H1 (cell line): ENCODE data around the gene GPR155.

Experiments used
- CTCF ChIP-seq, 3 experiments: IDR thresholded peaks; 1 replicate in 2 of 3; 2 replicates in 1 of 3; pipeline versions ENCODE4 v1.5.1 to v1.6.1; 2011; ENCODE audit warnings: low read length in 3 of 3, mild to moderate bottlenecking in 3 of 3, inconsistent platforms in 2 of 3, low read depth in 1 of 3, moderate library complexity in 1 of 3; ENCODE audit not compliant: insufficient read depth in 1 of 3; ENCODE audit errors: control extremely low read depth in 1 of 3
- EP300 ChIP-seq, 2 experiments: IDR thresholded peaks; 1 replicate in 1 of 2; 2 replicates in 1 of 2; pipeline ENCODE4 v1.6.1; 2011 to 2012; ENCODE audit warnings: low read depth in 2 of 2, low read length in 2 of 2, mild to moderate bottlenecking in 2 of 2, borderline replicate concordance in 1 of 2, inconsistent platforms in 1 of 2, moderate library complexity in 1 of 2
- EZH2 ChIP-seq: fragments of 200-600 bp; sonication (generic); IDR thresholded peaks from 2 replicates; pipeline ENCODE4 v1.7.1; 2012; ENCODE audit warnings: low read depth, mild to moderate bottlenecking, moderate library complexity, low read length, inconsistent platforms; ENCODE audit not compliant: severe bottlenecking
- GABPA ChIP-seq: IDR thresholded peaks from 2 replicates; pipeline ENCODE4 v1.6.1; 2011; ENCODE audit warnings: mild to moderate bottlenecking, low read length, moderate library complexity, borderline replicate concordance; ENCODE audit not compliant: insufficient read depth
- POLR2A ChIP-seq, 2 experiments: IDR thresholded peaks; 1 replicate in 1 of 2; 2 replicates in 1 of 2; pipeline ENCODE4 v1.6.1; 2011; ENCODE audit warnings: low read depth in 2 of 2, low read length in 2 of 2, mild to moderate bottlenecking in 2 of 2; ENCODE audit errors: control extremely low read depth in 1 of 2
- POLR2AphosphoS5 ChIP-seq: IDR thresholded peaks from 2 replicates; pipeline ENCODE4 v1.6.1; 2011; ENCODE audit warnings: low read depth, low read length
- POU5F1 ChIP-seq: IDR thresholded peaks from 2 replicates; pipeline ENCODE4 v1.6.1; 2011; ENCODE audit warnings: low read depth, mild to moderate bottlenecking, low read length, moderate library complexity
- SRF ChIP-seq: IDR thresholded peaks from 2 replicates; pipeline ENCODE4 v1.6.1; 2011; ENCODE audit warnings: mild to moderate bottlenecking, low read depth, low read length, moderate library complexity

GRCh38 chr2:174522553-174522952 is 35.7 kb upstream of the GPR155 start:
- TF ChIP-seq EZH2 (no peak), CTCF (IDR thresholded peaks at IDR 0.05; ENCODE audit: control extremely low read depth in 1 of 3, insufficient read depth in 1 of 3, low read depth in 1 of 3, low read length in 3 of 3) (no peak), POU5F1 (no peak), EP300 (IDR thresholded peaks at IDR 0.05; ENCODE audit: borderline replicate concordance in 1 of 2, low read depth in 2 of 2, low read length in 2 of 2) (no peak), GABPA (no peak), SRF (no peak), POLR2A (IDR thresholded peaks at IDR 0.05; ENCODE audit: control extremely low read depth in 1 of 2, low read depth in 2 of 2, low read length in 2 of 2) (no peak), POLR2AphosphoS5 (no peak)
